A673 (cell line): ENCODE results near the gene SLC25A13.

ENCODE experiments used
- EZH2 ChIP-seq: fragments of 200-600 bp; sonication (generic); IDR thresholded peaks from 2 replicates; pipeline ENCODE4 v1.6.1; 2017; ENCODE audit warnings: borderline replicate concordance, low read depth, mild to moderate bottlenecking, mixed read lengths, antibody characterized with exemption, low read length; ENCODE audit not compliant: poor library complexity, severe bottlenecking
- TF ChIP-seq, protein P1 (sequence below): fragments of 300-800, 200-600 bp; sonication (generic); conservative IDR thresholded peaks from 2 replicates; pipeline ENCODE4 v1.5.1; 2017; ENCODE audit warnings: low read depth, mild to moderate bottlenecking, antibody characterized with exemption, low read length, moderate library complexity, mixed read lengths

DNA sequence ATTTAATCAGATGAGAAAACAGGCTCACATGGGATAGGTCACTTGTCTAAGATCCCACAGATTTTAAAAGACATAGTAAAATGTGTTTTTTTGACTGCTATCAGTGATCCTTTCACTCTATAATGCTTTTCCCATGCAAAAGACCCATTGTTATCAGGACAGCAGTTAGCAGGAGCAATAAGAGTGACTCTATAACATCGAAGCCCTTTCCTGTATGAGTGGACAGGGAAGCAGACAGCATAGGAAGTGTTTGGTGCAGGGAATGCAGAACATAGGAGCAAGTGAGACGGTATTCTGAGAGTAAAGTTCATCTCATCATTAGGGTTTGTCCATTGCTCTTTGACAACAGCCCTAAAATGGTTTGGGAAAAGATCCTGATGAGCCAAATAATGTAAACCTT lies 68.5 kb downstream of the SLC25A13 start:
- no peak for TF ChIP-seq EZH2
- TF ChIP-seq, protein P1, sequence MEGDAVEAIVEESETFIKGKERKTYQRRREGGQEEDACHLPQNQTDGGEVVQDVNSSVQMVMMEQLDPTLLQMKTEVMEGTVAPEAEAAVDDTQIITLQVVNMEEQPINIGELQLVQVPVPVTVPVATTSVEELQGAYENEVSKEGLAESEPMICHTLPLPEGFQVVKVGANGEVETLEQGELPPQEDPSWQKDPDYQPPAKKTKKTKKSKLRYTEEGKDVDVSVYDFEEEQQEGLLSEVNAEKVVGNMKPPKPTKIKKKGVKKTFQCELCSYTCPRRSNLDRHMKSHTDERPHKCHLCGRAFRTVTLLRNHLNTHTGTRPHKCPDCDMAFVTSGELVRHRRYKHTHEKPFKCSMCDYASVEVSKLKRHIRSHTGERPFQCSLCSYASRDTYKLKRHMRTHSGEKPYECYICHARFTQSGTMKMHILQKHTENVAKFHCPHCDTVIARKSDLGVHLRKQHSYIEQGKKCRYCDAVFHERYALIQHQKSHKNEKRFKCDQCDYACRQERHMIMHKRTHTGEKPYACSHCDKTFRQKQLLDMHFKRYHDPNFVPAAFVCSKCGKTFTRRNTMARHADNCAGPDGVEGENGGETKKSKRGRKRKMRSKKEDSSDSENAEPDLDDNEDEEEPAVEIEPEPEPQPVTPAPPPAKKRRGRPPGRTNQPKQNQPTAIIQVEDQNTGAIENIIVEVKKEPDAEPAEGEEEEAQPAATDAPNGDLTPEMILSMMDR = no peak
